Measurements from ENCODE around the gene CPT2.

CPT2 gene

GRCh38 chr1:53196485-53197290 is at the start of gene CPT2:
CPT2 (plus strand) TSS chr1:53196824; CDS start chr1:53196944, 120 bp downstream.
- peak; percentile 93 for DNase-seq (ENCODE audit: low read depth)
- TF ChIP-seq CTCF (conservative IDR thresholded peaks at IDR 0.05; ENCODE audit: low read length): peak; percentile 11; the same call in 1 of the 2 replicates
- peak within 1 kb of the TSS; percentile 87 for H3K4me3 ChIP-seq (ENCODE audit: low read length)

GRCh38 chr1:53147174-53147573 is 49.5 kb upstream of the CPT2 start:
- no peak for TF ChIP-seq CTCF (conservative IDR thresholded peaks at IDR 0.05; ENCODE audit: low read length)
- no peak overlapping the region for H3K4me3 ChIP-seq (ENCODE audit: low read length)
- no peak for DNase-seq (ENCODE audit: low read depth)

- TF ChIP-seq CTCF (conservative IDR thresholded peaks at IDR 0.05; ENCODE audit: low read length): no peak
- peak; percentile 52 for DNase-seq (ENCODE audit: low read depth)
- no peak overlapping the region for H3K4me3 ChIP-seq (ENCODE audit: low read length)
Observed at GRCh38 chr1:53148123-53148522, 48.5 kb upstream of the CPT2 start.

GRCh38 chr1:53153752-53154151 is 42.9 kb upstream of the CPT2 start:
- H3K4me3 ChIP-seq (ENCODE audit: low read length): no peak overlapping the region
- DNase-seq (ENCODE audit: low read depth): peak; percentile 74
- no peak for TF ChIP-seq CTCF (conservative IDR thresholded peaks at IDR 0.05; ENCODE audit: low read length)

GRCh38 chr1:53154859-53155438 is 41.7 kb upstream of the CPT2 start:
- TF ChIP-seq CTCF (conservative IDR thresholded peaks at IDR 0.05; ENCODE audit: low read length): no peak
- H3K4me3 ChIP-seq (ENCODE audit: low read length): no peak overlapping the region
- no peak for DNase-seq (ENCODE audit: low read depth)

GRCh38 chr1:53155534-53155933 is 41.1 kb upstream of the CPT2 start:
- no peak for TF ChIP-seq CTCF (conservative IDR thresholded peaks at IDR 0.05; ENCODE audit: low read length)
- no peak overlapping the region for H3K4me3 ChIP-seq (ENCODE audit: low read length)
- DNase-seq (ENCODE audit: low read depth): no peak

GRCh38 chr1:53155945-53156344 is 40.7 kb upstream of the CPT2 start:
- TF ChIP-seq CTCF (conservative IDR thresholded peaks at IDR 0.05; ENCODE audit: low read length): no peak
- H3K4me3 ChIP-seq (ENCODE audit: low read length): no peak overlapping the region
- no peak for DNase-seq (ENCODE audit: low read depth)

Measured in AG10803 (cell line).